Measurements from ENCODE around the gene SIGMAR1.

The SIGMAR1 gene

GRCh38 chr9:34603610-34604231 is 33.9 kb downstream of the SIGMAR1 start:
- DNase-seq (ENCODE audit: low read depth): peak; percentile 74

- DNase-seq (ENCODE audit: low read depth): no peak
Observed at GRCh38 chr9:34601937-34602573, 35.5 kb downstream of the SIGMAR1 start.

GRCh38 chr9:34600908-34601307 is 36.7 kb downstream of the SIGMAR1 start:
- DNase-seq (ENCODE audit: low read depth): no peak

GRCh38 chr9:34599546-34599945 is 38.0 kb downstream of the SIGMAR1 start:
- DNase-seq (ENCODE audit: low read depth): no peak

- DNase-seq (ENCODE audit: low read depth): no peak
Observed at GRCh38 chr9:34594177-34594576, 43.4 kb downstream of the SIGMAR1 start.

- no peak for DNase-seq (ENCODE audit: low read depth)
Observed at GRCh38 chr9:34592895-34593601, 44.5 kb downstream of the SIGMAR1 start.

GRCh38 chr9:34591917-34592866 is 45.4 kb downstream of the SIGMAR1 start:
- DNase-seq (ENCODE audit: low read depth): no peak

GRCh38 chr9:34591248-34591916 is 46.2 kb downstream of the SIGMAR1 start:
- peak; percentile 71 for DNase-seq (ENCODE audit: low read depth)

GRCh38 chr9:34590381-34591247 is 47.0 kb downstream of the SIGMAR1 start:
- DNase-seq (ENCODE audit: low read depth): no peak

- no peak for DNase-seq (ENCODE audit: low read depth)
Observed at GRCh38 chr9:34589636-34590380, 47.8 kb downstream of the SIGMAR1 start, which contains the start of gene CNTFR. CNTFR (minus strand) TSS chr9:34589724; CDS start chr9:34568981, 20,743 bp downstream.

- DNase-seq (ENCODE audit: low read depth): no peak
Observed at GRCh38 chr9:34588671-34589635, 48.6 kb downstream of the SIGMAR1 start.

- DNase-seq (ENCODE audit: low read depth): no peak
Observed at GRCh38 chr9:34587271-34587670, 50.3 kb downstream of the SIGMAR1 start.

GRCh38 chr9:34585946-34586669 is 51.5 kb downstream of the SIGMAR1 start:
- DNase-seq (ENCODE audit: low read depth): no peak

GRCh38 chr9:34584970-34585369 is 52.6 kb downstream of the SIGMAR1 start:
- no peak for DNase-seq (ENCODE audit: low read depth)

Measured in activated T-cell treated with anti-CD3 and anti-CD28 coated beads for 24 hours (primary cell).